ENCODE results near the gene TMEM109. TPM values are rescaled to one million over a fixed set of nuclear protein-coding genes. Genes with fewer than 3 reads are reported as not detected.

TMEM109 gene
- total and polyA plus RNA-seq, 2 of the 8 experiments (the other 6 are each of a cell fraction or from before 2014, with no cell fraction given): 27.3 to 30.3 TPM

- Histone ChIP-seq H2BK20ac (ENCODE audit: low read length) (no peak within 1 kb of the TSS), H2BK5ac (ENCODE audit: low read depth, low read length) (no peak within 1 kb of the TSS), H3K79me1 (ENCODE audit: low read depth, low read length) (no peaks in the 10 kb centered on the region), H3K27me3 (replicated peaks in 1 of 4; ENCODE audit: control insufficient read depth in 3 of 4, extremely low read depth in 1 of 4, insufficient read depth in 3 of 4, low read length in 3 of 4) (no peaks in the 10 kb centered on the region), H3K18ac (ENCODE audit: extremely low read depth, low read length) (no peak within 1 kb of the TSS), H2AFZ (ENCODE audit: low read length) (no peak within 1 kb of the TSS), H3K23me2 (ENCODE audit: low read depth, low read length) (no peaks in the 10 kb centered on the region), H3K14ac (ENCODE audit: insufficient read length) (no peak within 1 kb of the TSS), H4K91ac (replicated peaks; ENCODE audit: insufficient read length, low read length) (no peak within 1 kb of the TSS), H3K27ac (ENCODE audit: low read depth, low read length) (no peak within 1 kb of the TSS), H2AK5ac (ENCODE audit: low read depth, low read length) (no peak within 1 kb of the TSS), H3K79me2 (ENCODE audit: control insufficient read depth in 1 of 2, insufficient read depth in 2 of 2, low read length in 2 of 2) (no peaks in the 10 kb centered on the region), H2BK120ac (replicated peaks; ENCODE audit: low read depth, low read length) (no peak within 1 kb of the TSS), H2BK15ac (ENCODE audit: low read length) (no peak within 1 kb of the TSS), H3K9me3 (ENCODE audit: insufficient read depth in 2 of 2, low read depth in 1 of 2, low read length in 1 of 2) (no peaks in the 10 kb centered on the region), H3K4me3 (ENCODE audit: extremely low read depth in 1 of 4, insufficient read depth in 2 of 4, low read depth in 3 of 4, low read length in 4 of 4) (no peak within 1 kb of the TSS), H4K20me1 (replicated peaks in 1 of 2; ENCODE audit: control insufficient read depth in 1 of 2, insufficient read depth in 2 of 2, low read length in 2 of 2) (no peaks in the 10 kb centered on the region), H4K8ac (ENCODE audit: extremely low read depth, insufficient read depth, low read length) (peak within 1 kb of the TSS; percentile 9; the same call in 1 of the 2 replicates), H3K4me1 (replicated peaks in 1 of 4; ENCODE audit: control insufficient read depth in 3 of 4, insufficient read depth in 4 of 4, low read length in 3 of 4) (no peaks in the 10 kb centered on the region; a peak in 2 of 7 replicates), H4K5ac (ENCODE audit: insufficient read length, low read depth, low read length) (no peak within 1 kb of the TSS), H3K9ac (replicated peaks in 1 of 4; ENCODE audit: extremely low read depth in 1 of 4, low read depth in 3 of 4, low read length in 3 of 4) (no peak within 1 kb of the TSS), H3K23ac (ENCODE audit: insufficient read length) (no peak within 1 kb of the TSS), H3K36me3 (ENCODE audit: control insufficient read depth in 2 of 4, insufficient read depth in 4 of 4, low read length in 3 of 4) (no peaks in the 10 kb centered on the region), H3K56ac (replicated peaks; ENCODE audit: insufficient read length, low read depth, low read length) (no peak within 1 kb of the TSS), H3K4ac (replicated peaks; ENCODE audit: insufficient read length, low read depth, low read length) (no peak within 1 kb of the TSS), H2BK12ac (ENCODE audit: low read depth, low read length) (no peak within 1 kb of the TSS), H3K4me2 (ENCODE audit: insufficient read depth in 1 of 2, low read depth in 2 of 2, low read length in 2 of 2) (no peak within 1 kb of the TSS)
- FAIRE-seq (no peak), DNase-seq (ENCODE audit: low read depth in 1 of 2, low spot score in 2 of 2) (no peak)
- ChIA-PET CTCF (ENCODE audit: partially characterized antibody) (interaction anchor here (0.6 to 5.6 kb wide), 13 partner anchors 11 to 104 kb away, joined by 3 to 37 read pairs (median 4); partner anchors contain the start of gene PTGDR2), POLR2A (ENCODE audit: partially characterized antibody) (interaction anchor here (1.0 to 4.2 kb wide), 6 partner anchors 11 to 48 kb away, joined by 3 to 20 read pairs (median 4); partner anchors contain the start of gene PTGDR2)
- WGBS, 2 experiments (ENCODE audit: extremely low coverage in 1 of 2, insufficient coverage in 1 of 2, insufficient read length in 1 of 2, insufficient replicate concordance in 2 of 2, low coverage in 1 of 2, low lambda C conversion rate in 2 of 2, missing lambda C conversion rate in 1 of 2): 87% methylated on average over 11 of the region's 13 CpGs; no CpG with 5 or more reads in 1 of the 2 experiments
- no peak for TF ChIP-seq SP2 (IDR thresholded peaks at IDR 0.05; ENCODE audit: low read length)
- no peak for TF ChIP-seq CBX8 (IDR thresholded peaks at IDR 0.05; ENCODE audit: borderline replicate concordance, low read depth, low read length)
- no peak for TF ChIP-seq CHD1 (IDR thresholded peaks at IDR 0.05; ENCODE audit: low read depth, low read length)
- no peak for TF ChIP-seq MAFK (IDR thresholded peaks at IDR 0.05; ENCODE audit: low read depth, low read length)
- no peak for TF ChIP-seq EP300 (IDR thresholded peaks at IDR 0.05; ENCODE audit: borderline replicate concordance in 1 of 2, low read depth in 2 of 2, low read length in 2 of 2)
- TF ChIP-seq SIX5 (IDR thresholded peaks at IDR 0.05; ENCODE audit: low read depth, low read length): no peak
- no peak for TF ChIP-seq GTF2F1 (IDR thresholded peaks at IDR 0.05; ENCODE audit: borderline replicate concordance, low read depth, low read length)
- no peak for TF ChIP-seq USF2 (IDR thresholded peaks at IDR 0.05; ENCODE audit: low read length)
- no peak for TF ChIP-seq RBBP5 (IDR thresholded peaks at IDR 0.05; ENCODE audit: borderline replicate concordance, low read depth, low read length)
- no peak for TF ChIP-seq BRCA1 (IDR thresholded peaks at IDR 0.05; ENCODE audit: low read depth, low read length)
- no peak for TF ChIP-seq CREB1 (IDR thresholded peaks at IDR 0.05)
Observed at GRCh38 chr11:60866911-60867870, 46.8 kb upstream of the TMEM109 start, which contains the start of gene ZP1. Gene ZP1 (plus strand): TSS chr11:60867542. CDS start chr11:60867562, 20 bp downstream.
